Naive thymus-derived CD4-positive, alpha-beta T cell (primary cell): ENCODE measurements around the gene BIRC3. TPM values are rescaled to one million over a fixed set of nuclear protein-coding genes. Genes with fewer than 3 reads are reported as not detected.

Experiments used
- ATAC-seq: fragments of 150-1000 bp; cut with Tn5 transposase; 2 replicates; pipeline ENCODE4 v1.10.0; 2021; ENCODE audit warnings: mild to moderate bottlenecking, moderate library complexity
- CTCF ChIA-PET: fragments of 350-600 bp; sonication (Branson Sonifier 250); formaldehyde crosslinking; loops from one replicate; lab custom pipeline; 2021; ENCODE audit warnings: antibody characterized with exemption; lab: Charles Lee
- POLR2A ChIA-PET: fragments of 350-600 bp; sonication (Branson Sonifier 250); formaldehyde crosslinking; loops from one replicate; lab custom pipeline; 2021; ENCODE audit warnings: antibody characterized with exemption, inconsistent platforms; lab: Charles Lee
- DNase-seq, 9 donors: peaks; one replicate each; pipeline versions ENCODE4 v3.0.0 to v3.0.0-alpha.2; 2020 to 2022; ENCODE audit warnings: mixed read lengths in 1 of 9
- H3K27ac ChIP-seq: one replicate; pipeline ENCODE4 v1.7.0; 2013; ENCODE audit warnings: mild to moderate bottlenecking, low read depth, low read length, moderate library complexity
- H3K27me3 ChIP-seq, 2 donors: one replicate each; pipeline ENCODE4 v1.7.0; 2013; ENCODE audit warnings: low read length in 2 of 2, mild to moderate bottlenecking in 2 of 2, moderate library complexity in 2 of 2; ENCODE audit not compliant: control insufficient read depth in 2 of 2, insufficient read depth in 2 of 2
- H3K36me3 ChIP-seq, 3 experiments: 1 replicate in 2 of 3; 2 replicates in 1 of 3; pipeline ENCODE4 v1.7.0; 2013; ENCODE audit warnings: low read length in 3 of 3, mild to moderate bottlenecking in 3 of 3, moderate library complexity in 1 of 3; ENCODE audit not compliant: insufficient read depth in 3 of 3, control insufficient read depth in 2 of 3
- H3K4me1 ChIP-seq, 2 donors: one replicate each; pipeline ENCODE4 v1.7.0; 2013; ENCODE audit warnings: low read length in 2 of 2, mild to moderate bottlenecking in 2 of 2, moderate library complexity in 1 of 2; ENCODE audit not compliant: control insufficient read depth in 2 of 2, insufficient read depth in 2 of 2
- H3K4me3 ChIP-seq: 2 replicates; pipeline ENCODE4 v1.7.0; 2013; ENCODE audit warnings: mild to moderate bottlenecking, low read length
- H3K9me3 ChIP-seq, 3 experiments: 1 replicate in 2 of 3; 2 replicates in 1 of 3; pipeline ENCODE4 v1.7.0; 2013; ENCODE audit warnings: low read length in 3 of 3; ENCODE audit not compliant: control insufficient read depth in 2 of 3
- H3K27ac Mint-ChIP-seq, 9 donors: one replicate each; pipeline ENCODE4 v1.8.0; 2020 to 2022; ENCODE audit warnings: mixed read lengths in 9 of 9, mild to moderate bottlenecking in 8 of 9, moderate library complexity in 5 of 9, inconsistent platforms in 2 of 9
- H3K27me3 Mint-ChIP-seq, 5 donors: one replicate each; pipeline ENCODE4 v1.8.0; 2021 to 2022; ENCODE audit warnings: mixed read lengths in 5 of 5, mild to moderate bottlenecking in 1 of 5
- H3K36me3 Mint-ChIP-seq, 5 donors: one replicate each; pipeline ENCODE4 v1.8.0; 2020 to 2022; ENCODE audit warnings: mixed read lengths in 5 of 5, mild to moderate bottlenecking in 3 of 5, inconsistent platforms in 1 of 5
- H3K4me1 Mint-ChIP-seq, 7 donors: one replicate each; pipeline ENCODE4 v1.8.0; 2020 to 2022; ENCODE audit warnings: mixed read lengths in 7 of 7, mild to moderate bottlenecking in 3 of 7, inconsistent platforms in 1 of 7
- H3K4me3 Mint-ChIP-seq, 10 donors: one replicate each; pipeline ENCODE4 v1.8.0; 2020 to 2022; ENCODE audit warnings: mild to moderate bottlenecking in 10 of 10, mixed read lengths in 10 of 10, moderate library complexity in 6 of 10, inconsistent platforms in 2 of 10
- H3K9me3 Mint-ChIP-seq, 11 donors: one replicate each; pipeline ENCODE4 v1.8.0; 2020 to 2022; ENCODE audit warnings: mixed read lengths in 11 of 11, mild to moderate bottlenecking in 4 of 11, inconsistent platforms in 1 of 11, moderate library complexity in 1 of 11
- intact Hi-C, 2 donors: fragments of 100-400 bp; cut with micrococcal nuclease; formaldehyde crosslinking; loops; one replicate each; pipeline ENCODE4 v1.15.1; 2023
- polyA plus RNA-seq, 2 donors: library from polyadenylated mRNA; unstranded; fragments of 300-500 nt; fragmentation: Illumina TruSeq; gene quantifications; one replicate each; pipeline ENCODE4 v1.2.3, GENCODE V29; 2021
- total RNA-seq, 6 experiments: library from RNA in 5 of 6; stranded (reverse) in 5 of 6; gene quantifications; 1 replicate in 5 of 6; 2 replicates in 1 of 6; pipeline ENCODE4 v1.2.3 and lab custom pipeline; 2021 to 2026

Gene BIRC3
- total and polyA plus RNA-seq, 7 experiments from 2014 or later = 18.8 to 160 (median 68.1) TPM

GRCh38 chr11:102378818-102379217 lies 61.5 kb downstream of the BIRC3 start:
- no peaks in the 10 kb centered on the region for H3K9me3 Mint-ChIP-seq
- H3K4me1 ChIP-seq = peaks cover 0 to 5% of the 10 kb centered on the region in 2 donors
- CTCF ChIA-PET = no interaction called here
- no peak for DNase-seq
- no peak overlapping the region for H3K27ac ChIP-seq
- intact Hi-C loops = loop anchor here in 1 of 2 donors (1.0 kb wide), 1 partner anchor 7 kb away; no protein-coding TSS in a partner anchor
- peaks cover 8 to 34% (median 26%) of the 10 kb centered on the region in 7 donors for H3K4me1 Mint-ChIP-seq
- H3K9me3 ChIP-seq = no peaks in the 10 kb centered on the region
- peaks cover 18 to 56% (median 38%) of the 10 kb centered on the region in 5 donors for H3K36me3 Mint-ChIP-seq
- H3K4me3 Mint-ChIP-seq = no peak overlapping the region
- H3K27ac Mint-ChIP-seq = peak overlapping the region in 4 of 9 donors; percentile 2 to 52 (median 25)
- H3K27me3 ChIP-seq = no peaks in the 10 kb centered on the region
- no peak for ATAC-seq
- peaks cover 12 to 47% (median 14%) of the 10 kb centered on the region in 3 experiments for H3K36me3 ChIP-seq
- no peaks in the 10 kb centered on the region for H3K27me3 Mint-ChIP-seq
- no peak overlapping the region for H3K4me3 ChIP-seq
- POLR2A ChIA-PET = interaction anchor here (0.6 to 1.2 kb wide), 2 partner anchors 15 to 29 kb away, joined by 3 to 4 read pairs; no protein-coding TSS in a partner anchor

DNA sequence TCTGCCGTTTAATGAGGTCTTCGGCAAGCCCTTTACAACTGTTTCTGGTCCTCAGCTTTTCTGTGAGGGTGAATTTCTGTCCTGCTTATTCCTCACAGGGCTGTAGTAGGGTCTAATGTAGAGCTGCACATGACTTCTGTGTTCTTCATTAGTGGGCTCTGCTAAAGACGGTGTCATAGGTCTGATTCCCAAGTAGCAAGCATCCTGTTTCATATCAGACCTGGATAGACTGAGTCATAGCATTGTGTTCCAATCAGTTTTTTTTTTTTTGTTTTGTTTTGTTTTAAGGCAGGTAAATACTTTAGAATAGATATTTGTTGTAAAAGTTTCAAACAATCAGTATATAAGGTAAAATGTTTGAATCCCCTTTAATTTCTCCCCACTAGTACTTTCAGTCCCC lies 65.1 kb downstream of the BIRC3 start:
- Mint-ChIP-seq H3K9me3 (no peaks in the 10 kb centered on the region), H3K27ac (peak overlapping the region in 1 of 9 donors; percentile 2), H3K4me3 (no peak overlapping the region), H3K4me1 (peaks cover 9 to 40% (median 31%) of the 10 kb centered on the region in 7 donors), H3K36me3 (peaks cover 12 to 62% (median 43%) of the 10 kb centered on the region in 5 donors), H3K27me3 (no peaks in the 10 kb centered on the region)
- intact Hi-C loops = no loop called here
- peaks cover 0 to 11% of the 10 kb centered on the region in 2 donors for H3K4me1 ChIP-seq
- no peak overlapping the region for H3K27ac ChIP-seq
- H3K9me3 ChIP-seq = no peaks in the 10 kb centered on the region
- H3K36me3 ChIP-seq = peaks cover 11 to 47% (median 14%) of the 10 kb centered on the region in 3 experiments
- ATAC-seq (no peak), DNase-seq (no peak)
- no peak overlapping the region for H3K4me3 ChIP-seq
- no peaks in the 10 kb centered on the region for H3K27me3 ChIP-seq
- POLR2A ChIA-PET = interaction anchor here (0.8 to 1.2 kb wide), 4 partner anchors 8 to 21 kb away, joined by 3 to 8 read pairs (median 4); no protein-coding TSS in a partner anchor
- CTCF ChIA-PET = interaction anchor here (1.2 to 1.6 kb wide), 2 partner anchors 8 to 31 kb away, joined by 3 to 4 read pairs; no protein-coding TSS in a partner anchor

- POLR2A ChIA-PET = no interaction called here
- Histone ChIP-seq H3K4me3 (no peak overlapping the region), H3K27ac (no peak overlapping the region), H3K36me3 (peaks cover 3 to 41% (median 10%) of the 10 kb centered on the region in 3 experiments), H3K27me3 (no peaks in the 10 kb centered on the region), H3K9me3 (no peaks in the 10 kb centered on the region), H3K4me1 (peaks cover 0 to 11% of the 10 kb centered on the region in 2 donors)
- intact Hi-C loops = no loop called here
- no peaks in the 10 kb centered on the region for H3K27me3 Mint-ChIP-seq
- no peak for ATAC-seq
- H3K27ac Mint-ChIP-seq = peak overlapping the region in 5 of 9 donors; percentile 2 to 82 (median 6)
- H3K4me1 Mint-ChIP-seq = peaks cover 9 to 44% (median 31%) of the 10 kb centered on the region in 7 donors
- no peak for DNase-seq
- CTCF ChIA-PET = interaction anchor here (0.6 to 1.5 kb wide), 2 partner anchors 16 to 25 kb away, joined by 3 to 4 read pairs; no protein-coding TSS in a partner anchor
- no peak overlapping the region for H3K4me3 Mint-ChIP-seq
- peaks cover 0 to 4% (median 0%) of the 10 kb centered on the region in 11 donors for H3K9me3 Mint-ChIP-seq
- peaks cover 14 to 62% (median 48%) of the 10 kb centered on the region in 5 donors for H3K36me3 Mint-ChIP-seq
Observed at GRCh38 chr11:102383839-102384238, 66.6 kb downstream of the BIRC3 start.

GRCh38 chr11:102384419-102385079 lies 67.3 kb downstream of the BIRC3 start:
- POLR2A ChIA-PET = interaction anchor here (0.7 to 1.3 kb wide), 2 partner anchors 33 to 93 kb away, joined by 3 read pairs; no protein-coding TSS in a partner anchor
- intact Hi-C loops = no loop called here
- peaks cover 12 to 62% (median 52%) of the 10 kb centered on the region in 5 donors for H3K36me3 Mint-ChIP-seq

GRCh38 chr11:102385085-102386007 lies 68.1 kb downstream of the BIRC3 start:
- Histone ChIP-seq H3K9me3 (no peaks in the 10 kb centered on the region), H3K27me3 (no peaks in the 10 kb centered on the region), H3K4me1 (peaks cover 0 to 12% of the 10 kb centered on the region in 2 donors), H3K27ac (no peak overlapping the region), H3K4me3 (no peak overlapping the region), H3K36me3 (peaks cover 0 to 37% (median 5%) of the 10 kb centered on the region in 3 experiments)
- H3K27ac Mint-ChIP-seq = peak overlapping the region in 8 of 9 donors; percentile 5 to 79 (median 52)
- ChIA-PET CTCF (interaction anchor here (1.4 to 1.5 kb wide), 2 partner anchors 17 to 26 kb away, joined by 3 to 4 read pairs; no protein-coding TSS in a partner anchor), POLR2A (interaction anchor here (0.7 to 1.3 kb wide), 2 partner anchors 32 to 92 kb away, joined by 3 read pairs; no protein-coding TSS in a partner anchor)
- H3K27me3 Mint-ChIP-seq = no peaks in the 10 kb centered on the region
- H3K4me3 Mint-ChIP-seq = no peak overlapping the region
- DNase-seq (no peak), ATAC-seq (no peak)
- H3K9me3 Mint-ChIP-seq = peaks cover 0 to 4% (median 0%) of the 10 kb centered on the region in 11 donors
- H3K36me3 Mint-ChIP-seq = peaks cover 10 to 57% (median 47%) of the 10 kb centered on the region in 5 donors
- intact Hi-C loops = loop anchor here in 1 of 2 donors (1.0 kb wide), 1 partner anchor 7 kb away; no protein-coding TSS in a partner anchor
- peaks cover 11 to 54% (median 42%) of the 10 kb centered on the region in 7 donors for H3K4me1 Mint-ChIP-seq

More at GRCh38 chr11:102384419-102385079, 67.3 kb downstream of the BIRC3 start:
- H3K36me3 ChIP-seq = peaks cover 0 to 42% (median 8%) of the 10 kb centered on the region in 3 experiments
- H3K9me3 ChIP-seq = no peaks in the 10 kb centered on the region
- no peaks in the 10 kb centered on the region for H3K27me3 ChIP-seq
- Mint-ChIP-seq H3K4me1 (peaks cover 11 to 51% (median 38%) of the 10 kb centered on the region in 7 donors), H3K9me3 (peaks cover 0 to 4% (median 0%) of the 10 kb centered on the region in 11 donors), H3K27ac (peak overlapping the region in 4 of 9 donors; percentile 32 to 79 (median 65)), H3K27me3 (no peaks in the 10 kb centered on the region), H3K4me3 (no peak overlapping the region)
- H3K4me1 ChIP-seq = peaks cover 0 to 11% of the 10 kb centered on the region in 2 donors
- no peak for ATAC-seq
- CTCF ChIA-PET = interaction anchor here (0.6 to 1.5 kb wide), 2 partner anchors 15 to 25 kb away, joined by 3 to 4 read pairs; no protein-coding TSS in a partner anchor
- H3K4me3 ChIP-seq = no peak overlapping the region
- H3K27ac ChIP-seq = no peak overlapping the region
- DNase-seq = no peak
